GM18505 (cell line): ENCODE data around the gene SERPINA5.

Experiments
- ATAC-seq: cut with Tn5 transposase; IDR thresholded peaks from one replicate; pipeline ENCODE4 v1.9.1; 2021; ENCODE audit not compliant: unreplicated experiment
- POLR2A ChIP-seq: IDR thresholded peaks from 4 replicates; pipeline ENCODE4 v1.6.1; 2011; ENCODE audit warnings: borderline replicate concordance; ENCODE audit not compliant: insufficient read depth, insufficient read length; ENCODE audit errors: extremely low read depth

The SERPINA5 gene

GRCh38 chr14:94581127-94581999 lies at the start of gene SERPINA5:
TSS of gene SERPINA5 (plus strand) at chr14:94581426. CDS start at chr14:94587363, 5,937 bp downstream.
- no peak for ATAC-seq
- no peak for TF ChIP-seq POLR2A

GRCh38 chr14:94532447-94532846 lies 48.8 kb upstream of the SERPINA5 start:
- TF ChIP-seq POLR2A: no peak
- no peak for ATAC-seq

- no peak for ATAC-seq
- no peak for TF ChIP-seq POLR2A
Measured at GRCh38 chr14:94535506-94535905, 45.7 kb upstream of the SERPINA5 start.

- TF ChIP-seq POLR2A: no peak
- no peak for ATAC-seq
Measured at GRCh38 chr14:94536836-94537235, 44.4 kb upstream of the SERPINA5 start.

GRCh38 chr14:94538070-94538740 lies 43.0 kb upstream of the SERPINA5 start:
- TF ChIP-seq POLR2A: no peak
- no peak for ATAC-seq

GRCh38 chr14:94539181-94539580 lies 42.0 kb upstream of the SERPINA5 start:
- TF ChIP-seq POLR2A: no peak
- no peak for ATAC-seq

GRCh38 chr14:94540031-94540794 lies 41.0 kb upstream of the SERPINA5 start:
- no peak for ATAC-seq
- no peak for TF ChIP-seq POLR2A

- ATAC-seq: no peak
- TF ChIP-seq POLR2A: no peak
Measured at GRCh38 chr14:94541234-94541975, 39.8 kb upstream of the SERPINA5 start.

- no peak for ATAC-seq
- no peak for TF ChIP-seq POLR2A
Measured at GRCh38 chr14:94542111-94542810, 39.0 kb upstream of the SERPINA5 start.

- TF ChIP-seq POLR2A: no peak
- ATAC-seq: no peak
Measured at GRCh38 chr14:94542811-94543440, 38.3 kb upstream of the SERPINA5 start.

- no peak for ATAC-seq
- TF ChIP-seq POLR2A: no peak
Measured at GRCh38 chr14:94543449-94544124, 37.6 kb upstream of the SERPINA5 start.

GRCh38 chr14:94544726-94545125 lies 36.5 kb upstream of the SERPINA5 start:
- no peak for ATAC-seq

More at GRCh38 chr14:94544726-94545125, 36.5 kb upstream of the SERPINA5 start:
- no peak for TF ChIP-seq POLR2A
